SK-MEL-5 (cell line): ENCODE results near the gene MPRIP. TPM values are rescaled to one million over a fixed set of nuclear protein-coding genes. Genes with fewer than 3 reads are reported as not detected.
"Not testable (repeated sequence)": the region's sequence is repeated elsewhere in the genome, so short reads cannot be mapped to it uniquely, and the experiment has no call there.

Source experiments
- DNase-seq: peaks from one replicate; pipeline ENCODE4 v3.0.0-alpha.2; 2016; ENCODE audit warnings: low read depth, low spot score
- in situ Hi-C: cut with HindIII; loops from 2 replicates; pipeline ENCODE4 v1.10.0; 2016; ENCODE audit warnings: low sequenced_read_pairs, high pct_unique_total_duplicates, low pct_unique_long_range_greater_than_20kb
- total RNA-seq: library from RNA; depleted of rRNA; stranded (reverse); fragments of >200 nt; shearing (Covaris generic); gene quantifications from 2 replicates; pipeline ENCODE4 v1.2.3, GENCODE V29; 2014

MPRIP gene
- total RNA-seq, 1 experiment from 2014 or later = 85.5 TPM

DNA sequence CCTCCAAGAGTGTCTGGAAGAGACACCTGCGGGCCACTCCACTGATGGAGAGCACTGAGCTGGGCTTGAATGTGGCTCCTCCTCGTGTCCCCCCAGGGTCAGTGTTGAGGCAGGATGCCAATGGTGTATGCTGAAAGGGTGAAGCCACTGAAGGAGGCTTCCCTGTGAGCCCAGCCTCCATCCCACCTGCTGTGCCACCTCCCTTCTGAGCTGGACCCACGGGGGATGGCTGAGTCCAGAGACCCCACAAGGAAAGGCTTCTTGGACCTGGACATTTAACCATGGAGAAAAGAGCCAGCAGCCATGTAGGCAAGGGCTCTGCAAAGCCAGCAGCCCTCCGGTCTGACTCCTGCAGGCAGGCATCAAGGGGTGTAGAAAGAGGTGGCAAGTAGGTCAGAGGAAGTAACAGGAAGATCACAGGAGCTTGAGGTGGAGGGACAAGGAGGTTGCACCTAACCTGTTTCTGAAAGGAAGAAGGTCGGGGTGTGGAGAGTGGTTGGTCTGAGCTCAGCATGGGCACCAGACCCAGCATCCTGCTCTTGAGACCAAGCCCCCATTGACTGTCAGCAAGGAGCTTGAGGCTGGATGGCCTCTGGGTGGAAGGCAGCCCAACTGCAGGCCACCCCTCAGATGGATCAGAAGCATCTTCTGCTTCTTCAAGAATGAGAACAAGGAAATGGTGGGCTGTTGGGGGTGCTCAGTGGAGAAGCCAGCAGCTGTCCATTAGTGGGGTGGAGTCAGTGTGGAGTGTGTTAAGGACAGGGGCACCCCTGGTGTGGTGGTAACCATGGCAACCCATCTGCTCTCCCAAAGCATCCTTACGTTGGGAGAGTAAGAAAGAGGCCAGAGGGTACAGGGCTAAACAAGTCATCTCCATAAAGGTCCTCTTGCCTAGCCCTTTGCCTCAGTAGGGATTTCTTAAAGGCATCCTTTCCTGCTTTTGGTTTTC lies 83.2 kb downstream of the MPRIP start:
- DNase-seq = no peak
- in situ Hi-C loops = no loop called here

DNA sequence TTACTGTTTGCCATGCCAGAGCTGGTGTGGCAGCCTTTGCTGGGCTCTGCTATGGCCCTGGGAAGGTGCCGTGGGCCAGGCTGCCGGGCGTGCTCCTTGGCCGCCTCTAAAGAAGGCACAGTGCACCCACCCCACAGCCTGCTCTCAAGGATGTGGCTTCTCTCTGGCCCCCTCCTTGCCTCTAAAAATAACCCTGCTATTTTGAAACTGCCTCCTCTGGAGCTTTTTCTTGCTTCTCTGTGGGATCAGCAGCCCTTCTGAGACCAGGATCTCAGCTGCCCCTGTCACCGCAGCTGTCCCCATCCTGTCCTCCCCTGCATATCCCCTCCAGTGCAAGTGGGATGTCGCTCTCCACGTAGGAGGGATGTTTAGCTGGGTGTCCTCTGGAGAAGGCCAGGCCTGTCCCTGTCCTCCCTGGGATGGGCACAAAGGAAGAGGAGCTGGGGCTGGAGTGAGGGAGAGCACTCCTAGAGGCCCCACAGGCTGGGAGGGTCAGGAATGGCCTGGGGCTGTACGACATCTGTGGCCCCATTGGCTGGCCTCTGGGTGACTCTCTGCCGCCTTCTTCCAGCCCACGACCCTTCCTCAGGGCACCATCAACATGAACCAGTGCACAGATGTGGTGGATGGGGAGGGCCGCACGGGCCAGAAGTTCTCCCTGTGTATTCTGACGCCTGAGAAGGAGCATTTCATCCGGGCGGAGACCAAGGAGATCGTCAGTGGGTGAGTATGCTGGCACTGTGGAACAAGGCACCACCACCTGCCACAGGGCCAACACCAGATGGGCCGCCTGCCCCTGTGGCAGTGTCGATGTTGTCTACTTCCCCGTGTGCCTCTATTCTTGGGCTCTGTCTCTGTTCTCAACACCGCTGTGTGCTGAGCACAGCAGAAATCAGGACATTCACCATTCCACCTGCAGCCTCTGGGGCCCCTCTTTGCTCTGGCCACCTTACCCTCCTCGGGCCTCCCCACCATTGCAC lies 84.2 kb downstream of the MPRIP start:
- no peak for DNase-seq
- in situ Hi-C loops = no loop called here

DNA sequence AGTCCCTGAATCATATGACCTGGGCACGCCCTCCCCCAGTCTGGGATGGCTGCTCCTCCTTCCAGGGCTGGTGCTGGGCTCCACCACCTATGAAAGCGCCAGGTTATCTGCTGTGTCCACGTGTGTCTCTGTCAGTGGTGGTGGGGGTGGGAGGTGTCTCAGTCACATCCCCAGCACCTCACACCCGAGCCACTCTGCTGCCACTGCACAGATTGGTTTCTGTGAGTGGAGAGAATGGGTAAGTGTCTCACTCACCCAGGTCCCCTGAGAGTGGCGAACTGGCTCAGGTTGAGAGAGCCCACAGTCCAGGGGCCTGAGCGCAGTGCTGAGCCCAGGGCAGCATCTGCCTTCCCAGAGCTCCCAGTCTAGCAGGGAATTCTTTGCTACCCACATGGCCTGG lies 84.9 kb downstream of the MPRIP start:
- DNase-seq = no peak
- in situ Hi-C loops = no loop called here

DNA sequence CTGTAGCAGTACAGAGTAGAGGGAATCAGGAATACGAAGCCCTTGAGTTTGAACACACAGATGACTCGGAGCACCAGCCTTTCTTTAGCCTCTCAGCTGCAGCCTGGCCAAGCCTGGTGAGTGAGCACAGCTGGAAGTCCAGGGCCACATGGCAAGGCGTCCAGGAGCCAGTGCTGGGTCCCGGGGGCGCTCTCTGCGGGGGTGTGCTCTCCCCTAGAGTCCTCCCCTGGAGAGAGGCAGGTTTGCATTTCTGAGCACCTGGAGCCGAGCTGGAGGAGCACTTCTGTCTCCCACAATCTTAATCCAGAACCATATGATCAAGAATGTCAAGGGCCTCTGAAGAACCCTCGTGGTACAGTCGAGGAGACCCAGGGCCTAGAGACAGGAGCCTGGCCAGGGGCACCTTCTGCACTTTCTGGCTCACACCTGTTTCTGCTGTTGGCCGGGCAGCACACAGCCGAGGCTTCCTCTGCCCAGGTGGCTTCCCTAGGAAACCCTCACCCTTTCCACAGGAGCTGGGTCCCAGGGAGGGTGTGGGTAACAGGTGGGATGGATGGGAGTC lies 85.6 kb downstream of the MPRIP start:
- no peak for DNase-seq
- in situ Hi-C loops = no loop called here

DNA sequence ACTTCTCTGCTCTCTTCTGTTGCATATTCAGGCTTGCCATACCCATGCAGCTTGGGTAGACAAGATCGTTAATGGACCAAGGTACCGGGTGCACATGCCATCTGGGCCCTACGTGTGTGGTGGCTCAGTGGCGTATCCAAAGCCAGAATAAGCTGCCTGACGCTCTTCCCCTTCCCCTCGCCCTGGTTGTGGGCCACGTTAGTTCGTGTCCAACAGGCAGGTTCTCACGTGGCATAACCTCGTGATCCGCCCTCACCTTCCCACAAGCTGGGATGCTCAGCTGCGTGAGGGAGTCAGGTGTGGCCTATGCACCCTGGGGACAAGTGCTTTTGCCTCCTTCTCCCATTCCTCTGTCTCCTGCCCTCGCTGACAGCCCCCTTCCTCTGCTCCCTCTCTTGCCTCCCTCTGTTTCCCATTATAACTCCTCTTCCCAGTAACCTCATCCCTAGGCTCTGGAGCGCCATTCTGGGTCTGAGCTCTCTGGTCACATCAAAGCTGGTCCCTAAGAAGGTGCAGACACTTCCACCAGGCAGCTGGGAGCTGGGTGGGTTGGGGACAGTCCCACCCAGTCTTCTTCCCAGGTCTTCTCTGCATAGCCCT lies 86.3 kb downstream of the MPRIP start:
- in situ Hi-C loops = no loop called here
- DNase-seq = no peak

DNA sequence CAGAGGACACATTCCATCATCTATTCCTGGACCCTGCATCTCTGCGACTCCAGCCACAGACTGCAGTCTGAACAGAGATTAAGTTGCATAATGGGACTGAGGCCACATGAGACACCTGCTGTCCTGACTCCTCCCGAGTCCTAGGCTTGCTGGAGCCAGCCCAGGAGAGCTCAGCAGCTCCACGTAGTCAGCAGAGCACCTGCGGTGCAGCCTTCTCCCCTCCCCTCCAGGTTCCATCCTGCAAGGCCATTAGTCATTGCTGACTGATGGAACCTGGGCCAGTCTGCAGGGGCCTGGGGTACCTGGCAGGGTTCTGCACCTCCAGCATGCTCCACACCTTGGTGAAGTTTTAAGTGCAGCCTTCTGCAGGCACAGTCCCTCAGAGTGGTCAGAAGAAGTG lies 87.2 kb downstream of the MPRIP start:
- in situ Hi-C loops = no loop called here
- no peak for DNase-seq

DNA sequence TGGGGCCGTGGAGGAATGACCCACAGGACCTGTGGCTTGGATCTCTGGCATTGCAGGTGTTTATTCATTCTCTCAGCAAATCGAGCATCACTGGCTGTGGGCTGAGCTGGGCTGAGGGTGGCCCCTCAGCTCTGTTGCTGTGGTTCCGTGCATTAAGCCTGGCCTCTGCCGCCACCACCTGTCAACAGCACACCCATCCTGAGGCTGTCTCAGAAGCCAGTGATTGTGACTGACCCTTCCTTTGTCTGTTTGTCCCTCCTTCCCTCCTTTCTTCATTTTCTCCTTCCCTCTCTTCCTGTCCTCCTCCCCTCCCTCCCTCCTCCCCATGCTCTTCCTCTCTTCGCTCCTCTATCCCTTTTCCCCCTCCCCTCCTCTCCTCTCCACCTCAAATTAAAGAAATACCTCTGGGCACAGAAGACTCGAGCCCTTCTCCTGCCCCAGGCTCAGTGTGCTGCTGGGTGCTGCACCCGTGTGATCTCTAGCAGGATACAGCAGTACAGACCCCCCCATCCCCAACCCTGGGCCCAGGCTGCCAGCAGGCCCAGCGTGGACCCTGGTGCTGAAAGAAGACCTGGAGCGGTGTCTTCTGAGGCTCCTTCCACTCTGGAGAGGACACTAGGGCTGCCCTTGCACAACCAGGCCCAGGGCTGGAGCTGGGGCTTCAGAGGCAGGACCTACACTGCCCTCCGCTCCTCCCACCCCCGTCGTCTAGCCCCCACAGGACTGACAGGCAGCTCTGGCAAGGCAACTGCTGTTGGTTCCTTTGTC lies 88.0 kb downstream of the MPRIP start:
- in situ Hi-C loops = no loop called here
- no peak for DNase-seq

DNA sequence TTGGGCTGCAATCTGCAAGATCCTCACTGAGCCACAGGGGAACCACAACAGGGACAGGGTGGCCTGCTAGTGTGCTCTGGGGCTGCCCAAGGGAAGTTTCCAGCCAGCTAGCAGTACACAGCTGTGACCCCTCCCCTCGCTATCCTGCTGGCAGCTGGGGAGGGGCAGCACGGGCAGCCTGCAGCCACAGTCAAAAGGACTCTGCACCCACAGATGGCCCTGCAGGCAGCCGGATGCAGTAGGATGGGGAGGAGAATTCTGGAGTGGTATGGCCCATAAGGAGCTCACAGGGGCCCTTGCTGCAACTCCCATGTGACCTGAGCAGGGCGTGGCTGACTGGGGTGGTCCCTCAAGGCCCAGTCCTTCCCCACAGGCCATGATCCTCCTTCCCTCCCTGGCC lies 89.6 kb downstream of the MPRIP start:
- in situ Hi-C loops = no loop called here
- no peak for DNase-seq

DNA sequence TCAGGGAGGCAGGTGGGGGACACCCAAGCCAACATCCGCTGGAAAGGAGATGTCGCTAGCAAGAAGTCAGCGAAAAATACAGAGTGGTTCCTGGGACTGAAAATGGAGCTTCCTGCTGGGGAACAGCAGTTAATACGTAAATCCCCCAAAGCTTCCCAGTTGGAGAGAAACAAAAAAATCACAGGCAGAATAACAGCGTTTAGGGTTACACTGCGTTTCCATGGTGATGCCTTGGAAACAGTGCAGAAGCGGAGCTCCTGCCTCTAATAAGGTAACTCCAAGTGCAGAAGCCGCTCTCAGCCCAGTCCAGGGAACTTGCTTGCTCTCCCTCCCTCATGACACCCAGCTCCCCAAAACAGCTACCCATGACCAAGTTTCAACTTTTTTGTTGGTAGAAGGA lies 90.5 kb downstream of the MPRIP start:
- in situ Hi-C loops = no loop called here
- no peak for DNase-seq

DNA sequence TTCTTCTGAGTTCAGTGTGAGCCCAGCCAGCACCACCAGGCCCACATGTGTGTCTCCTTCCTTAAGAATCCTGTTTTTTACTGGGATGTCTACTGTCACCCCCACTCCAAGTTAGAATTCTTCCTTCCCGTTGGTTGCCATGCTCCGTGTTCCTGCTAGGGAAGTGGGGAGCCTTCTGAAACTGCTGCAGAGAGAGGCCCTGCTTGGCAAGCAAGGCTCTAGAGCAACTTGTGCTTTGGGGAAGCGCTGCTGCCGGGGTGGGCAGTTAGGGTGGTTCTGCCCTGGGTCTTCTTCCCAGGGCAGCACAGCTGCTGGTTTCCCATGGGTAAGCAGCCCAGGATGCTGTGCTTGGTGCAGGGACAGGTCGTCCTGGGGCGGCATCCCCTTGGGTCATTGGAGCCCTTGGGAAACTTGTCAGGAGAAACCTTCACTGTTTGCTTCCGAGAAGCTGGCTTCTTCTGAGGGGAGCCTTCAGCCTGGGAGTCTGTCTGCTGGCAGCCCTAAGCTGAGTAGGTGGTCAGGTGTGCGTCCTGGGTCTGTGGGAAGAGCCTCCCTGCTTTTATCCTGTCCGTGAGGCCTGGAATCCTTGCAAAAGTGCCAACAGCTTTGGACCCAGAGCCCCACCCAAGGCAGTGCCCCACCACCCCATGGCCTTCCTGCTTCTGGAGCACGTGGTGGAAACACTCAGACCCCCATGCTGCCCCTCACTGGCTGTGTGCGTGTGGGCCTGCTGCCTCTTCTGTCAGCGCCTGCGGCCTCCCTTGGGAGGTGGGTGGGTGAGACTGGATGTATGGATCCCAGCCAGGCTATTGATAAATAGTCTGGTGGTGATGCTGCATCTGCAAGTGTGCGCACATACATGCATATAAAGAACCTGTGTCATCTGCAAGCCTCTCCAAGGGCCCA lies 92.0 kb downstream of the MPRIP start:
- no peak for DNase-seq
- in situ Hi-C loops = no loop called here

DNA sequence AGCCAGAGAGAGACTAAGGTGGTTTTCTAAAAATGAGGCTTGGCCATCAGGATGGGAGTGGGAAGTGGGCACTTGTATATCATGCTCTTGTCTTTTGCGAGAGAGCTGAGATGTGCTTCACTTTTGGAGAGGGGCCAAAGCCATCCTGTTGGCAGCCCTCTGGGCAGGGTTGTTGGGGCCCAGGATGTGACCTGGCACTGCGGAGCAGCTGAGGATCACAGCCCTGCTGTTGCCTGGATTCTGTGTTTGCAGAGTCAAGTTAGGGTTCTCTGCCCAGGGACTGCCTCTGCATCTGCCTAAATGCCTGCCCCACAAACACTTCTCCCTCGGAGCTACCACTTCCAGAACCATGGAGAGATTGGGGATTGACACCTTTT lies 92.7 kb downstream of the MPRIP start:
- in situ Hi-C loops = no loop called here
- no peak for DNase-seq

DNA sequence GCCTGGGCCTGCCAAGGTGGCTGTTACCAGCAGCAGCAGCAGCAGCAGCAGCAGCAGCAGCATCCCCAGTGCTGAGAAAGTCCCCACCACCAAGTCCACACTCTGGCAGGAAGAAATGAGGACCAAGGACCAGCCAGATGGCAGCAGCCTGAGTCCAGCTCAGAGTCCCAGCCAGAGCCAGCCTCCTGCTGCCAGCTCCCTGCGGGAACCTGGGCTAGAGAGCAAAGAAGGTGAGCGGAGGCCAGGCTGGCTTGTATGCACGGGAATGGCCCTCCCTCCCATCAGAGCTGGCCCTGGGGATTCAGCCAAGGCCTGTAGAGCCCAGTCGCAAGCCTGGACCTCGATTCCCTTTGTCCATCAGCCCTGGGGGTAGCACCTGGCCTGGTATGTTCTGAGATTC lies 94.0 kb downstream of the MPRIP start:
- DNase-seq, in situ Hi-C loops: not testable (repeated sequence)

DNA sequence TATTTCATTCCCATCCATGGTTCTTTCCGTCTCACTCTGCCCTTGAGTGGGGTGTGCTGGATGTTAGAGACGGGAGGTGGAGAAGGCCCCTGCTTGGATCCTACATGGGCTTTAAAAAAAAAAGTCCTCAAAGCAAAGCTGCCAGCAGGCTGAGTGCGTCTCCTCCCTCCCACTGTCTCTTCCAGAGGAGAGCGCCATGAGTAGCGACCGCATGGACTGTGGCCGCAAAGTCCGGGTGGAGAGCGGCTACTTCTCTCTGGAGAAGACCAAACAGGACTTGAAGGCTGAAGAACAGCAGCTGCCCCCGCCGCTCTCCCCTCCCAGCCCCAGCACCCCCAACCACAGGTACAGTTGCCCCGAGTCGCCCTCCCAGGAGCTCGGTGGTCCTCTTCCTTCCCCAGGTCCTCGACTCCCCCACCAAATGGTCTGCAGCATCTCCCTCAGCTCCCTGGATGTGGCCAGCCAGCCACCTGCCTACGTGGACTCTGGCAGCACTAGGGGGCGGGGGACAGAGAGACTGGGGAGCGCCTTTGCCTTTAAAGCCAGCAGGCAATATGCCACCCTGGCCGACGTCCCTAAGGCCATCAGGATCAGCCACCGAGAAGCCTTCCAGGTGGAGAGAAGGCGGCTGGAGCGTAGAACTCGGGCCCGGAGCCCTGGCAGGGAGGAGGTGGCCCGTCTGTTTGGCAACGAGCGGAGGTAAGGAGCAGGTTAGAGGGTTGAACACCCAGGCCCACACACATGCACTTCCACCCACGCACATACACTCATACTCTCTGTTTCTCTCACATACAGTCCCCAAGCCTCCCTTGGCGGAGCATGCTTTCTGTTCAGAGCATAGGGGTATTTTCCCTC lies 95.7 kb downstream of the MPRIP start:
- no peak for DNase-seq
- in situ Hi-C loops = no loop called here

DNA sequence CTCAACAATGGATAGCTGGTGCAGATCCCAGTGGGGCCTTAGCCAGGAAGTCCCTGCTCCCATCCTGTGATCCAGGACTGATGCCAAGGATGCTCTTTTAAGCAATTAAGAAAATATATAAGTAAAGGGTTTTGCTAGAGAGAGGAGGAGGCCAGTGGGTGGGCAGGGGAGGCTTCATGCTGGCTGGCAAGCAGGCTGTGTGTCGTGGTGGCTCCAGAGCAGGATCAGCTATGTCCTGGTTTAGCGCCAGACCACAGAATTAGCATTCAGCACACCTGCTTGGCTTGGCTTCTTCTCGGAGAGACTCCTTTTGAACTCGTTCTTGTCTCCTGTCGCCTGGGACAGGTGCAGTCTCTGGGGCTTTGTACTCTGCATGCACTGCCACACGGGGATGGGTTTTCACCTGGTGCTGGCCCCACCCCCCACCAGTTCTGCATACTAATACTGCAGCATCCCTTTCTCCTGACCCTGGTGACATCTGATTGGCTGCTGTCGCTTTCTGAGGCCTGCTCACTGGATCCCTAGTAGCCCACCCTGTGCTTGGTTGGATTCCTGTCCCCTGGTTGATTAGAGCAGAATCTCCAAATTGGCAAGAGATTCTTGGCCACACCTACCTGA lies 97.8 kb downstream of the MPRIP start:
- DNase-seq = no peak

DNA sequence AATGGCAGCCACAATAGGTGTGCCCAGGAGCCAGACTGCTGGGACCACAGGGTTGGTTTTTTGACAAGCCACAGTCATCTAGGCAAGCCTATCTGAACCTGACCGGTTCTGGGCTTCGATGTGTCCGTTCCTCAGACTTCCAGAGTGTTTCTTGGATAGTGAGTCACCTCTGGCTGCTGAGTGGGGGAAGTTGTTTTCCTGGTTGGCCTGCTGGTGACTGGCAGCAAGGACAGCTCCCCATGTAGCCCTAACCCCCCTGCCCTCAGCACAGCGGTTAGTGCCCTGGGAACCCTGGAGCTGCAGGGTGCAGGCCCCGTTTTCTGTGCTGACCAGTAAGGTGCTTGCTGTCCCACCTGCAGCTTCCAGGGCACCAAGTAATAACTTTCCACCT lies 98.3 kb downstream of the MPRIP start:
- in situ Hi-C loops = no loop called here
- no peak for DNase-seq

More for the DNA sequence above, 97.8 kb downstream of the MPRIP start:
- in situ Hi-C loops = no loop called here
